B cell (primary cell): ENCODE results near the gene CR2. TPM values are rescaled to one million over a fixed set of nuclear protein-coding genes. Genes with fewer than 3 reads are reported as not detected.

ENCODE experiments used
- ATAC-seq: fragments of 200-7000 bp; cut with Tn5 transposase; one replicate; pipeline ENCODE4 v1.10.0; 2021; ENCODE audit warnings: low read depth, mild to moderate bottlenecking, moderate number of reproducible peaks, moderate library complexity
- CTCF ChIA-PET: fragments of 350-600 bp; sonication (Branson Sonifier 250); formaldehyde crosslinking; loops from one replicate; lab custom pipeline; 2021; ENCODE audit warnings: antibody characterized with exemption, inconsistent platforms; lab: Charles Lee
- POLR2A ChIA-PET: fragments of 350-600 bp; sonication (Branson Sonifier 250); formaldehyde crosslinking; loops from one replicate; lab custom pipeline; 2021; ENCODE audit warnings: antibody characterized with exemption; lab: Charles Lee
- DNase-seq: peaks from one replicate; pipeline ENCODE4 v3.0.0; 2013
- H2AFZ ChIP-seq: 2 replicates; pipeline ENCODE4 v1.6.1; 2012; ENCODE audit warnings: mild to moderate bottlenecking, low read depth, low read length; ENCODE audit not compliant: insufficient read depth, poor library complexity, severe bottlenecking
- H3K27ac ChIP-seq, 2 donors: 1 replicate in 1 of 2; 2 replicates in 1 of 2; pipeline ENCODE4 v1.5.1; 2012 to 2013; ENCODE audit warnings: low read length in 2 of 2, mild to moderate bottlenecking in 2 of 2, moderate library complexity in 1 of 2
- H3K27me3 ChIP-seq, 4 experiments: fragments of 200-600 bp in 1 of 4; sonication (generic) in 1 of 4; replicated peaks in 1 of 4; 1 replicate in 2 of 4; 2 replicates in 2 of 4; pipeline versions ENCODE4 v1.6.1 to v1.7.0; 2013 to 2016; ENCODE audit warnings: low read length in 3 of 4, mild to moderate bottlenecking in 2 of 4, mixed read lengths in 1 of 4, moderate library complexity in 1 of 4; ENCODE audit not compliant: insufficient read depth in 4 of 4, control insufficient read depth in 3 of 4; ENCODE audit errors: control extremely low read depth in 1 of 4
- H3K36me3 ChIP-seq, 2 experiments: replicated peaks in 1 of 2; 1 replicate in 1 of 2; 2 replicates in 1 of 2; pipeline versions ENCODE4 v1.6.1 to v1.7.1; 2013; ENCODE audit warnings: low read length in 1 of 2; ENCODE audit not compliant: insufficient read depth in 2 of 2, control insufficient read depth in 1 of 2; ENCODE audit errors: control extremely low read depth in 1 of 2, extremely low read depth in 1 of 2
- H3K4me1 ChIP-seq, 2 donors: fragments of 200-600 bp in 1 of 2; sonication (generic) in 1 of 2; 1 replicate in 1 of 2; 2 replicates in 1 of 2; pipeline versions ENCODE4 v1.5.1 to v1.6.1; 2013 to 2017; ENCODE audit warnings: low read length in 2 of 2; ENCODE audit not compliant: control insufficient read depth in 2 of 2, insufficient read depth in 2 of 2
- H3K4me2 ChIP-seq: replicated peaks from 2 replicates; pipeline ENCODE3; 2012; ENCODE audit warnings: mild to moderate bottlenecking, low read depth, low read length; ENCODE audit not compliant: poor library complexity, severe bottlenecking
- H3K4me3 ChIP-seq, 5 experiments: fragments of 200-600 bp in 1 of 5; sonication (generic) in 1 of 5; 1 replicate in 3 of 5; 2 replicates in 2 of 5; pipeline versions ENCODE4 v1.5.1 to v1.7.0; 2011 to 2016; ENCODE audit warnings: low read length in 4 of 5, mild to moderate bottlenecking in 4 of 5, low read depth in 2 of 5, control low read depth in 1 of 5, moderate library complexity in 1 of 5; ENCODE audit not compliant: insufficient read depth in 1 of 5; ENCODE audit errors: control extremely low read depth in 1 of 5, extremely low read depth in 1 of 5
- H3K79me2 ChIP-seq: fragments of 200-600 bp; sonication (generic); one replicate; pipeline ENCODE4 v1.6.0; 2016; ENCODE audit warnings: low read length; ENCODE audit not compliant: control insufficient read depth, insufficient read depth
- H3K9ac ChIP-seq: fragments of 200-600 bp; sonication (generic); 2 replicates; pipeline ENCODE4 v1.6.1; 2017; ENCODE audit warnings: mild to moderate bottlenecking, low read length, moderate library complexity
- H3K9me3 ChIP-seq, 3 donors: one replicate each; pipeline versions ENCODE4 v1.6.1 to v1.7.1; 2013; ENCODE audit warnings: low read length in 2 of 3; ENCODE audit not compliant: control insufficient read depth in 2 of 3, insufficient read depth in 1 of 3; ENCODE audit errors: control extremely low read depth in 1 of 3
- H4K20me1 ChIP-seq: 2 replicates; pipeline ENCODE4 v1.6.0; 2012; ENCODE audit warnings: mild to moderate bottlenecking, low read length; ENCODE audit not compliant: insufficient read depth, control insufficient read depth, poor library complexity, severe bottlenecking
- H3K27ac Mint-ChIP-seq: one replicate; pipeline ENCODE4 v1.8.0; 2021; ENCODE audit warnings: mixed read lengths
- H3K27me3 Mint-ChIP-seq: one replicate; pipeline ENCODE4 v1.8.0; 2021; ENCODE audit warnings: mixed read lengths
- H3K4me1 Mint-ChIP-seq: one replicate; pipeline ENCODE4 v1.8.0; 2021; ENCODE audit warnings: mixed read lengths
- H3K4me3 Mint-ChIP-seq: one replicate; pipeline ENCODE4 v1.8.0; 2021; ENCODE audit warnings: mixed read lengths
- H3K9me3 Mint-ChIP-seq: one replicate; pipeline ENCODE4 v1.8.0; 2022; ENCODE audit warnings: mixed read lengths; ENCODE audit not compliant: insufficient read depth
- EZH2 ChIP-seq: IDR thresholded peaks from 2 replicates; pipeline ENCODE4 v1.6.1; 2012; ENCODE audit warnings: borderline replicate concordance, low read depth, mild to moderate bottlenecking, moderate library complexity, low read length; ENCODE audit not compliant: insufficient read depth, poor library complexity, severe bottlenecking
- WGBS: methylation state at CpG from one replicate; pipeline ENCODE4 v1.1.5; 2013; ENCODE audit warnings: missing lambda C conversion rate; ENCODE audit not compliant: insufficient coverage; 5-methylcytosine and 5-hydroxymethylcytosine counted together
- intact Hi-C: fragments of 100-400 bp; cut with micrococcal nuclease; formaldehyde crosslinking; loops from one replicate; pipeline ENCODE4 v1.10.0; 2022
- polyA plus RNA-seq: library from polyadenylated mRNA; depleted of rRNA; stranded (reverse); fragments of >200 nt; gene quantifications from 2 replicates; pipeline ENCODE4 v1.2.3, GENCODE V29; 2012
- total RNA-seq, 2 donors: library from RNA; stranded (reverse); fragments of 120-200 nt in 1 of 2; gene quantifications; 1 replicate in 1 of 2; 2 replicates in 1 of 2; pipeline versions ENCODE4 v1.2.3 to v1.2.4, GENCODE V29; 2013 to 2022
- TF ChIP-seq, protein P1 (sequence below): fragments of 200-600 bp; IDR thresholded peaks from one replicate; pipeline ENCODE4 v1.8.0; 2022; ENCODE audit warnings: antibody characterized with exemption, mild to moderate bottlenecking

The CR2 gene
- total and polyA plus RNA-seq, 2 donors (not counting 1 experiment from before 2014, with no cell fraction given), result 26.0 to 30.5 TPM

DNA sequence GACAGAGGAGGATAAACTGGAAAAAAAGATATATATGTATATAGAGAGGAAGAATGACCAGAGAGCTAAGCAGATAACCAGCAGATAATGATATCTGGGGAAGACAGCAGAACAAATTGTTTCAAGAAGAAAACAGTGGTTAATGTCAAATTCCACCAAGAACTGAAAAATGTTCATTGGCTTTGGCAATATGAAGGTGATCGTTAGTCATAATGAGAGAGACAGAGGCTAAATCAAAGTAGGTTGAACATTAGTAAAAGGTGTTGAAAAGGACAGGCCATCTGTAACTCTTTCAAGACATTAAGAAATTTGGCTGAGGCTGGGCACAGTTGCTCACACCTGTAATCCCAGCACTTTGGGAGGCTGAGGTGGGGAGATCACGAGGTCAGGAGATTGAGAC lies 25.3 kb upstream of the CR2 start:
- Histone ChIP-seq H3K4me1 (peaks cover 88 to 90% of the 10 kb centered on the region in 2 donors), H2AFZ (no peak overlapping the region), H3K9ac (no peak overlapping the region), H3K4me3 (no peak overlapping the region), H3K79me2 (peaks cover 5% of the 10 kb centered on the region), H4K20me1 (no peaks in the 10 kb centered on the region), H3K27me3 (no peaks in the 10 kb centered on the region), H3K9me3 (no peaks in the 10 kb centered on the region), H3K4me2 (peak overlapping the region; percentile 1), H3K27ac (peak overlapping the region in 1 of 2 donors; percentile 83), H3K36me3 (no peaks in the 10 kb centered on the region)
- ChIA-PET CTCF (interaction anchor here (0.6 to 2.9 kb wide), 5 partner anchors 10 to 76 kb away, joined by 3 to 14 read pairs (median 8); partner anchors contain the start of gene CR2), POLR2A (no interaction called here)
- peaks cover 87% of the 10 kb centered on the region for H3K4me1 Mint-ChIP-seq
- H3K27ac Mint-ChIP-seq, result peak overlapping the region; percentile 64
- DNase-seq (no peak), ATAC-seq (no peak)
- peak overlapping the region; percentile 47 for H3K4me3 Mint-ChIP-seq
- no peaks in the 10 kb centered on the region for H3K9me3 Mint-ChIP-seq
- TF ChIP-seq, protein P1, sequence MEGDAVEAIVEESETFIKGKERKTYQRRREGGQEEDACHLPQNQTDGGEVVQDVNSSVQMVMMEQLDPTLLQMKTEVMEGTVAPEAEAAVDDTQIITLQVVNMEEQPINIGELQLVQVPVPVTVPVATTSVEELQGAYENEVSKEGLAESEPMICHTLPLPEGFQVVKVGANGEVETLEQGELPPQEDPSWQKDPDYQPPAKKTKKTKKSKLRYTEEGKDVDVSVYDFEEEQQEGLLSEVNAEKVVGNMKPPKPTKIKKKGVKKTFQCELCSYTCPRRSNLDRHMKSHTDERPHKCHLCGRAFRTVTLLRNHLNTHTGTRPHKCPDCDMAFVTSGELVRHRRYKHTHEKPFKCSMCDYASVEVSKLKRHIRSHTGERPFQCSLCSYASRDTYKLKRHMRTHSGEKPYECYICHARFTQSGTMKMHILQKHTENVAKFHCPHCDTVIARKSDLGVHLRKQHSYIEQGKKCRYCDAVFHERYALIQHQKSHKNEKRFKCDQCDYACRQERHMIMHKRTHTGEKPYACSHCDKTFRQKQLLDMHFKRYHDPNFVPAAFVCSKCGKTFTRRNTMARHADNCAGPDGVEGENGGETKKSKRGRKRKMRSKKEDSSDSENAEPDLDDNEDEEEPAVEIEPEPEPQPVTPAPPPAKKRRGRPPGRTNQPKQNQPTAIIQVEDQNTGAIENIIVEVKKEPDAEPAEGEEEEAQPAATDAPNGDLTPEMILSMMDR, result no peak
- no peak for TF ChIP-seq EZH2
- H3K27me3 Mint-ChIP-seq, result no peaks in the 10 kb centered on the region
- intact Hi-C loops, result no loop called here
- 67% methylated on average over 1 of the region's 2 CpGs for WGBS

DNA sequence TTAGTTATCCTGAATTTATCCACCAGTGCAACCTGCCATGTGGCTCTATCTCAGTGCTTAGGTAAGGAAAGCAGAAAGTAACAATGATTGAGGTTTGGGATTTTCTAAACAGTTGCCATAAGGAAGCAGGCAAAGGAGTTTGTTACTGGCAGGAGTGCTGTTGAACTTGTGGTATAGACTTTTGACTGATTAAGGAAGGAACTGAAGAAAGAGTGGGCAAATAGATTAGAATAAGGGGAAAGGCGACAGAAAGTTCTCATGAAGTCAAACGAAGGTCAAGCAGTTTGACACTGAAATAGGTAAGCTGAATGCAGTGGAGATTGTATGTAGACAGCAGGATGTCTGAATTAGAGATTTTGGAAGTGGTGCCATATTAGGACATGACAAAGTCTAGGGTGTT lies 24.2 kb upstream of the CR2 start:
- Mint-ChIP-seq H3K27ac (peak overlapping the region; percentile 78), H3K9me3 (no peaks in the 10 kb centered on the region), H3K27me3 (no peaks in the 10 kb centered on the region), H3K4me1 (peaks cover 86% of the 10 kb centered on the region), H3K4me3 (peak overlapping the region; percentile 62)
- peak; percentile 2 for ATAC-seq
- ChIA-PET CTCF (interaction anchor here (1.0 to 2.9 kb wide), 5 partner anchors 14 to 34 kb away, joined by 3 to 17 read pairs (median 6); partner anchors contain the start of gene CR2), POLR2A (interaction anchor here (0.7 kb wide), 1 partner anchor 237 kb away, joined by 3 read pairs; no protein-coding TSS in a partner anchor)
- Histone ChIP-seq H3K36me3 (no peaks in the 10 kb centered on the region), H3K27me3 (no peaks in the 10 kb centered on the region), H3K4me2 (peak overlapping the region; percentile 64), H3K4me1 (peaks cover 80 to 85% of the 10 kb centered on the region in 2 donors), H2AFZ (no peak overlapping the region), H3K79me2 (peaks cover 3% of the 10 kb centered on the region), H3K4me3 (peak overlapping the region in 1 of 5 experiments; percentile 54), H4K20me1 (no peaks in the 10 kb centered on the region), H3K27ac (peak overlapping the region; percentile 65 to 83), H3K9ac (peak overlapping the region; percentile 24), H3K9me3 (no peaks in the 10 kb centered on the region)
- WGBS, result 0% methylated on average over 2 of the region's 2 CpGs
- DNase-seq, result peak; percentile 41
- intact Hi-C loops, result loop anchor here (1.0 kb wide), 3 partner anchors 12 to 24 kb away; partner anchors contain the start of gene CR2
- TF ChIP-seq EZH2, result no peak
- TF ChIP-seq, protein P1, result no peak
